Activated CD4-positive, alpha-beta T cell treated with anti-CD3 and anti-CD28 coated beads, Interleukin-2, amount 50 U/mL, for 1 hour (primary cell): ENCODE data around the gene ALPG.
"Not testable (repeated sequence)": the region's sequence is repeated elsewhere in the genome, so short reads cannot be mapped to it uniquely, and the experiment has no call there.

Experiments used
- DNase-seq: peaks from one replicate; pipeline ENCODE4 v3.0.0-alpha.2; 2020

The ALPG gene

GRCh38 chr2:232377841-232378734 is 28.6 kb upstream of the ALPG start:
- no peak for DNase-seq

- not testable (repeated sequence) for DNase-seq
Measured at GRCh38 chr2:232378735-232379151, 27.9 kb upstream of the ALPG start, which contains the start of gene ALPP. ALPP (plus strand) TSS chr2:232378751; CDS start chr2:232378803, 52 bp downstream.

- not testable (repeated sequence) for DNase-seq
Measured at GRCh38 chr2:232379610-232380590, 26.7 kb upstream of the ALPG start.

- not testable (repeated sequence) for DNase-seq
Measured at GRCh38 chr2:232381204-232382031, 25.2 kb upstream of the ALPG start.

- DNase-seq: no peak
Measured at GRCh38 chr2:232382331-232383225, 24.1 kb upstream of the ALPG start.

GRCh38 chr2:232384466-232384865 is 22.2 kb upstream of the ALPG start:
- no peak for DNase-seq

GRCh38 chr2:232385058-232385457 is 21.6 kb upstream of the ALPG start:
- DNase-seq: not testable (repeated sequence)

GRCh38 chr2:232385660-232386489 is 20.8 kb upstream of the ALPG start:
- DNase-seq: no peak

GRCh38 chr2:232386490-232386739 is 20.2 kb upstream of the ALPG start:
- DNase-seq: no peak

- no peak for DNase-seq
Measured at GRCh38 chr2:232386740-232387450, 19.7 kb upstream of the ALPG start.

- DNase-seq: no peak
Measured at GRCh38 chr2:232387451-232388171, 19.0 kb upstream of the ALPG start.

- no peak for DNase-seq
Measured at GRCh38 chr2:232388324-232388891, 18.2 kb upstream of the ALPG start.

- DNase-seq: no peak
Measured at GRCh38 chr2:232389327-232389726, 17.3 kb upstream of the ALPG start.

- DNase-seq: no peak
Measured at GRCh38 chr2:232390661-232391060, 16.0 kb upstream of the ALPG start.

GRCh38 chr2:232393556-232393955 is 13.1 kb upstream of the ALPG start:
- no peak for DNase-seq

GRCh38 chr2:232394431-232394830 is 12.2 kb upstream of the ALPG start:
- DNase-seq: not testable (repeated sequence)

GRCh38 chr2:232395586-232395985 is 11.1 kb upstream of the ALPG start:
- DNase-seq: no peak

- DNase-seq: no peak
Measured at GRCh38 chr2:232396683-232397082, 10.0 kb upstream of the ALPG start.
